Renal cortex interstitium (tissue), 11 donors: ENCODE measurements around the gene ACTN1. TPM values are rescaled to one million over a fixed set of nuclear protein-coding genes. Genes with fewer than 3 reads are reported as not detected.

Experiments
- DNase-seq, 11 donors: peaks; one replicate each; pipeline ENCODE4 v3.0.0-alpha.2; 2013; ENCODE audit warnings: low read depth in 9 of 11, low spot score in 4 of 11; ENCODE audit errors: extremely low read depth in 1 of 11
- polyA plus RNA-seq, 3 donors: library from polyadenylated mRNA; unstranded; fragments of 120-200 nt; gene quantifications; one replicate each; pipeline ENCODE4 v1.2.1, GENCODE V29; 2013; ENCODE audit not compliant: insufficient read length in 3 of 3

ACTN1 gene
- polyA plus RNA-seq, 3 donors: 70.8 to 79.7 (median 71.4) TPM

- no peak for DNase-seq
These were observed 153.4 kb downstream of the ACTN1 start for GRCh38 chr14:68825729-68826128.

GRCh38 chr14:68824517-68825347 is 154.4 kb downstream of the ACTN1 start:
- DNase-seq: peak in 5 of 11 donors; percentile 56 to 73 (median 72)

- DNase-seq: no peak
These were observed 154.9 kb downstream of the ACTN1 start for GRCh38 chr14:68824207-68824516.

Other genes starting within 250 kb of the ACTN1 start
- gene ZFP36L1, start 186.2 kb downstream of the ACTN1 start, polyA plus RNA-seq: 100 to 1,000 TPM; 258 to 305 (median 271) TPM
- gene DCAF5, start 173.8 kb upstream of the ACTN1 start, polyA plus RNA-seq: 10 to 100 TPM; 56.3 to 65.9 (median 57.9) TPM
- gene EXD2, start 212.2 kb upstream of the ACTN1 start, polyA plus RNA-seq: 10 to 100 TPM; 31.8 to 35.5 (median 33.7) TPM